WTC11 (cell line): ENCODE measurements around the gene SRCIN1. TPM values are rescaled to one million over a fixed set of nuclear protein-coding genes. Genes with fewer than 3 reads are reported as not detected.

ENCODE experiments used
- ATAC-seq: fragments of 200-7000 bp; cut with Tn5 transposase; 2 replicates; pipeline ENCODE4 v1.10.0; 2021; ENCODE audit warnings: mild to moderate bottlenecking, moderate library complexity
- CTCF ChIA-PET: fragments of 300-600 bp; sonication (Branson Sonifier 250); formaldehyde crosslinking; loops from one replicate; lab custom pipeline; 2021; ENCODE audit warnings: antibody characterized with exemption; lab: Charles Lee
- POLR2A ChIA-PET: fragments of 350-600 bp; sonication (Branson Sonifier 250); formaldehyde crosslinking; loops from one replicate; lab custom pipeline; 2021; ENCODE audit warnings: antibody characterized with exemption; lab: Charles Lee
- DNase-seq: peaks from one replicate; pipeline ENCODE4 v3.0.0; 2021; ENCODE audit warnings: low spot score
- H3K27ac Mint-ChIP-seq: 2 replicates; pipeline ENCODE4 v1.8.0; 2021; ENCODE audit warnings: mixed read lengths
- H3K27me3 Mint-ChIP-seq: 2 replicates; pipeline ENCODE4 v1.8.0; 2021; ENCODE audit warnings: low read depth, mild to moderate bottlenecking, moderate library complexity, mixed read lengths
- H3K36me3 Mint-ChIP-seq: 2 replicates; pipeline ENCODE4 v1.8.0; 2021; ENCODE audit warnings: mixed read lengths
- H3K4me1 Mint-ChIP-seq: 2 replicates; pipeline ENCODE4 v1.8.0; 2022; ENCODE audit warnings: mixed read lengths
- H3K4me3 Mint-ChIP-seq: 2 replicates; pipeline ENCODE4 v1.8.0; 2021; ENCODE audit warnings: mild to moderate bottlenecking, moderate library complexity, mixed read lengths
- H3K9me3 Mint-ChIP-seq: 2 replicates; pipeline ENCODE4 v1.8.0; 2021; ENCODE audit warnings: mixed read lengths
- AFF4 ChIP-seq: sonication (generic); formaldehyde crosslinking; IDR thresholded peaks from 2 replicates; pipeline ENCODE4 v1.8.1; 2023; ENCODE audit warnings: mild to moderate bottlenecking, missing genetic modification reagents, borderline replicate concordance
- ETV6 ChIP-seq: sonication (generic); formaldehyde crosslinking; IDR thresholded peaks from 2 replicates; pipeline ENCODE4 v1.8.1; 2022; ENCODE audit warnings: mild to moderate bottlenecking, missing genetic modification reagents
- FOXJ3 ChIP-seq: sonication (generic); formaldehyde crosslinking; IDR thresholded peaks from 2 replicates; pipeline ENCODE4 v1.9.0; 2021; ENCODE audit warnings: missing genetic modification reagents, mild to moderate bottlenecking, borderline replicate concordance
- FOXP1 ChIP-seq: sonication (generic); formaldehyde crosslinking; IDR thresholded peaks from 2 replicates; pipeline ENCODE4 v1.8.0; 2022; ENCODE audit warnings: missing genetic modification reagents, mild to moderate bottlenecking, moderate library complexity, borderline replicate concordance
- GABPB1 ChIP-seq: sonication (generic); formaldehyde crosslinking; IDR thresholded peaks from 2 replicates; pipeline ENCODE4 v1.8.1; 2023; ENCODE audit warnings: mild to moderate bottlenecking, missing genetic modification reagents
- IRF2 ChIP-seq: sonication (generic); formaldehyde crosslinking; IDR thresholded peaks from 2 replicates; pipeline ENCODE4 v1.8.0; 2022; ENCODE audit warnings: low read depth, missing genetic modification reagents, borderline replicate concordance
- MLX ChIP-seq: sonication (generic); formaldehyde crosslinking; IDR thresholded peaks from 2 replicates; pipeline ENCODE4 v1.8.1; 2023; ENCODE audit warnings: mild to moderate bottlenecking, missing genetic modification reagents, moderate library complexity
- NR1H2 ChIP-seq: sonication (generic); formaldehyde crosslinking; IDR thresholded peaks from 2 replicates; pipeline ENCODE4 v1.9.0; 2021; ENCODE audit warnings: mild to moderate bottlenecking, moderate library complexity, missing genetic modification reagents
- PREB ChIP-seq: sonication (generic); formaldehyde crosslinking; IDR thresholded peaks from 2 replicates; pipeline ENCODE4 v1.8.1; 2022; ENCODE audit warnings: mild to moderate bottlenecking, missing genetic modification reagents, moderate library complexity, borderline replicate concordance
- RORB ChIP-seq: fragments of 250-450 bp; sonication (Bioruptor Pico); IDR thresholded peaks from 2 replicates; pipeline ENCODE4 v1.9.0; 2021; ENCODE audit warnings: mild to moderate bottlenecking
- SMAD4 ChIP-seq: sonication (generic); formaldehyde crosslinking; IDR thresholded peaks from 2 replicates; pipeline ENCODE4 v1.8.0; 2022; ENCODE audit warnings: mild to moderate bottlenecking, missing genetic modification reagents
- STAT6 ChIP-seq: sonication (generic); formaldehyde crosslinking; conservative IDR thresholded peaks from 2 replicates; pipeline ENCODE4 v1.8.1; 2023; ENCODE audit warnings: mild to moderate bottlenecking, low read depth, missing genetic modification reagents, moderate library complexity
- TCF7 ChIP-seq: sonication (generic); formaldehyde crosslinking; IDR thresholded peaks from 2 replicates; pipeline ENCODE4 v1.8.0; 2022; ENCODE audit warnings: mild to moderate bottlenecking, low read depth, missing genetic modification reagents, moderate library complexity
- TEAD4 ChIP-seq: sonication (generic); formaldehyde crosslinking; IDR thresholded peaks from 2 replicates; pipeline ENCODE4 v1.8.0; 2022; ENCODE audit warnings: mild to moderate bottlenecking, missing genetic modification reagents
- ZBTB43 ChIP-seq: sonication (generic); formaldehyde crosslinking; IDR thresholded peaks from 2 replicates; pipeline ENCODE4 v1.8.1; 2023; ENCODE audit warnings: mild to moderate bottlenecking, missing genetic modification reagents
- ZNF121 ChIP-seq: sonication (generic); formaldehyde crosslinking; IDR thresholded peaks from 2 replicates; pipeline ENCODE4 v1.8.0; 2023; ENCODE audit warnings: missing genetic modification reagents
- ZNF396 ChIP-seq: fragments of 250-450 bp; sonication (Bioruptor Pico); IDR thresholded peaks from 2 replicates; pipeline ENCODE4 v1.8.0; 2021; ENCODE audit warnings: mild to moderate bottlenecking, moderate library complexity, borderline replicate concordance
- ZNF532 ChIP-seq: fragments of 250-450 bp; sonication (Bioruptor Pico); IDR thresholded peaks from 2 replicates; pipeline ENCODE4 v1.9.0; 2021; ENCODE audit warnings: mild to moderate bottlenecking, borderline replicate concordance
- total RNA-seq: library from RNA; stranded (reverse); gene quantifications from 3 replicates; pipeline ENCODE4 v1.2.3, GENCODE V29; 2021

SRCIN1 gene
- total RNA-seq, 1 experiment from 2014 or later: 17.3 TPM

- CTCF ChIA-PET: interaction anchor here (0.5 to 19.6 kb wide), 9 partner anchors 7 to 186 kb away, joined by 3 to 341 read pairs (median 5); no protein-coding TSS in a partner anchor
- peak; percentile 14; the same call in 1 of the 2 replicates for ATAC-seq
- no peaks in the 10 kb centered on the region for H3K27me3 Mint-ChIP-seq
- no peak overlapping the region for H3K4me3 Mint-ChIP-seq
- DNase-seq: no peak
- no peak overlapping the region for H3K27ac Mint-ChIP-seq
- H3K4me1 Mint-ChIP-seq: no peaks in the 10 kb centered on the region; the same call in 1 of the 2 replicates
- POLR2A ChIA-PET: interaction anchor here (1.2 kb wide), 1 partner anchor 10 kb away, joined by 5 read pairs; no protein-coding TSS in a partner anchor
- H3K36me3 Mint-ChIP-seq: no peaks in the 10 kb centered on the region
- TF ChIP-seq SMAD4 (CRISPR knock-in tag): no peak
- no peak for TF ChIP-seq ETV6 (CRISPR knock-in tag)
- no peak for TF ChIP-seq IRF2 (CRISPR knock-in tag)
- TF ChIP-seq ZNF121: no peak
- no peak for TF ChIP-seq ZBTB43 (CRISPR knock-in tag)
- no peak for TF ChIP-seq FOXP1
- H3K9me3 Mint-ChIP-seq: no peaks in the 10 kb centered on the region
Measured at GRCh38 chr17:38549285-38549684, 56.5 kb downstream of the SRCIN1 start.

- Mint-ChIP-seq H3K4me3 (no peak overlapping the region), H3K4me1 (peaks cover 8% of the 10 kb centered on the region), H3K27me3 (no peaks in the 10 kb centered on the region), H3K9me3 (no peaks in the 10 kb centered on the region), H3K36me3 (no peaks in the 10 kb centered on the region), H3K27ac (no peak overlapping the region)
- TF ChIP-seq AFF4: no peak
- no peak for TF ChIP-seq PREB (CRISPR knock-in tag)
- TF ChIP-seq FOXJ3 (CRISPR knock-in tag): no peak
- TF ChIP-seq RORB (CRISPR knock-in tag): no peak
- TF ChIP-seq GABPB1 (CRISPR knock-in tag): no peak
- DNase-seq (no peak), ATAC-seq (no peak)
- POLR2A ChIA-PET: interaction anchor here (0.6 kb wide), 1 partner anchor 115 kb away, joined by 3 read pairs; no protein-coding TSS in a partner anchor
- CTCF ChIA-PET: interaction anchor here (0.6 to 19.6 kb wide), 8 partner anchors 9 to 1324 kb away, joined by 3 to 341 read pairs (median 6); no protein-coding TSS in a partner anchor
Measured at GRCh38 chr17:38547444-38547843, 58.3 kb downstream of the SRCIN1 start.

GRCh38 chr17:38546396-38546795, 59.4 kb downstream of the SRCIN1 start:
- Mint-ChIP-seq H3K4me3 (no peak overlapping the region), H3K36me3 (no peaks in the 10 kb centered on the region), H3K27ac (no peak overlapping the region), H3K27me3 (peaks cover 2% of the 10 kb centered on the region; the same call in 1 of the 2 replicates), H3K4me1 (peaks cover 11% of the 10 kb centered on the region), H3K9me3 (no peaks in the 10 kb centered on the region)
- no peak for ATAC-seq
- ChIA-PET POLR2A (no interaction called here), CTCF (interaction anchor here (0.8 to 19.6 kb wide), 9 partner anchors 10 to 196 kb away, joined by 3 to 341 read pairs (median 7); no protein-coding TSS in a partner anchor)
- no peak for DNase-seq
- no peak for TF ChIP-seq ZNF396 (CRISPR knock-in tag)
- no peak for TF ChIP-seq NR1H2 (CRISPR knock-in tag)
- TF ChIP-seq ZNF532: no peak
- no peak for TF ChIP-seq TCF7 (CRISPR knock-in tag)
- no peak for TF ChIP-seq STAT6 (CRISPR knock-in tag)
- no peak for TF ChIP-seq MLX (CRISPR knock-in tag)
- no peak for TF ChIP-seq TEAD4
